ENCODE results near the gene AKAP13.

DNA sequence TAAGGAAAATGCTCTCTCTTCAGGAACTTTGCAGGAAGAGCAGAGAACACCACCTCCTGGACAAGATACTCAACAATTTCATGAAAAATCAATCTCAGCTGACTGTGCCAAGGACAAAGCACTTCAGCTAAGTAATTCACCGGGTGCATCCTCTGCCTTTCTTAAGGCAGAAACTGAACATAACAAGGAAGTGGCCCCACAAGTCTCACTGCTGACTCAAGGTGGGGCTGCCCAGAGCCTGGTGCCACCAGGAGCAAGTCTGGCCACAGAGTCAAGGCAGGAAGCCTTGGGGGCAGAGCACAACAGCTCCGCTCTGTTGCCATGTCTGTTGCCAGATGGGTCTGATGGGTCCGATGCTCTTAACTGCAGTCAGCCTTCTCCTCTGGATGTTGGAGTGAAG lies 200.5 kb downstream of the AKAP13 start:
- TF ChIP-seq, protein P1, sequence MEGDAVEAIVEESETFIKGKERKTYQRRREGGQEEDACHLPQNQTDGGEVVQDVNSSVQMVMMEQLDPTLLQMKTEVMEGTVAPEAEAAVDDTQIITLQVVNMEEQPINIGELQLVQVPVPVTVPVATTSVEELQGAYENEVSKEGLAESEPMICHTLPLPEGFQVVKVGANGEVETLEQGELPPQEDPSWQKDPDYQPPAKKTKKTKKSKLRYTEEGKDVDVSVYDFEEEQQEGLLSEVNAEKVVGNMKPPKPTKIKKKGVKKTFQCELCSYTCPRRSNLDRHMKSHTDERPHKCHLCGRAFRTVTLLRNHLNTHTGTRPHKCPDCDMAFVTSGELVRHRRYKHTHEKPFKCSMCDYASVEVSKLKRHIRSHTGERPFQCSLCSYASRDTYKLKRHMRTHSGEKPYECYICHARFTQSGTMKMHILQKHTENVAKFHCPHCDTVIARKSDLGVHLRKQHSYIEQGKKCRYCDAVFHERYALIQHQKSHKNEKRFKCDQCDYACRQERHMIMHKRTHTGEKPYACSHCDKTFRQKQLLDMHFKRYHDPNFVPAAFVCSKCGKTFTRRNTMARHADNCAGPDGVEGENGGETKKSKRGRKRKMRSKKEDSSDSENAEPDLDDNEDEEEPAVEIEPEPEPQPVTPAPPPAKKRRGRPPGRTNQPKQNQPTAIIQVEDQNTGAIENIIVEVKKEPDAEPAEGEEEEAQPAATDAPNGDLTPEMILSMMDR (IDR thresholded peaks at IDR 0.05; ENCODE audit: insufficient read depth, low read length, poor library complexity, severe bottlenecking) = no peak
- no peak for TF ChIP-seq EZH2phosphoT487 (conservative IDR thresholded peaks at IDR 0.05; ENCODE audit: low read length)

All from SU-DHL-6 (cell line).